ENCODE measurements around the gene PMM1. TPM values are rescaled to one million over a fixed set of nuclear protein-coding genes. Genes with fewer than 3 reads are reported as not detected.
"Not testable (repeated sequence)": the region's sequence is repeated elsewhere in the genome, so short reads cannot be mapped to it uniquely, and the experiment has no call there.

PMM1 gene
- total RNA-seq, 1 experiment from 2014 or later = 19.8 TPM

DNA sequence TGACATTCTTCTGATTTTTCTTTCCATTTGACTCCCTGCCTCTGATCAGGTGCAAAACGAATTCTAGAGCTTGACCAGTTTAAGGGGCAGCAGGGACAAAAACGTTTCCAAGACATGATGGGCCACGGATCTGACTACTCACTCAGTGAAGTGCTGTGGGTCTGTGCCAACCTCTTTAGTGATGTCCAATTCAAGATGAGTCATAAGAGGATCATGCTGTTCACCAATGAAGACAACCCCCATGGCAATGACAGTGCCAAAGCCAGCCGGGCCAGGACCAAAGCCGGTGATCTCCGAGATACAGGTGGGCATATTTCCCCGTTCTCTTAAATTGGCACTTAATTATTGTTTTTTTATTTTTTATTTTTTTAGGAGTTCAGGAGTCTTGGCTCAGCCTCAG is 46.8 kb upstream of the PMM1 start:
- no peaks in the 10 kb centered on the region for H3K27me3 ChIP-seq (ENCODE audit: insufficient read depth, low read length)
- Mint-ChIP-seq H3K27me3 (ENCODE audit: low read depth) (no peaks in the 10 kb centered on the region), H3K4me3 (no peak overlapping the region), H3K36me3 (ENCODE audit: insufficient read depth in 1 of 3, low read depth in 3 of 3) (peaks cover 61 to 89% (median 85%) of the 10 kb centered on the region in 3 experiments), H3K27ac (no peak overlapping the region), H3K4me1 (no peaks in the 10 kb centered on the region), H3K9me3 (peaks cover 0 to 7% of the 10 kb centered on the region in 2 experiments; a peak in 1 of 5 replicates)
- no peak overlapping the region for H4K5ac ChIP-seq (ENCODE audit: insufficient read length, low read depth, low read length)
- no peak overlapping the region for H2AK5ac ChIP-seq (ENCODE audit: insufficient read length, low read length)
- peaks cover 3% of the 10 kb centered on the region; the same call in 1 of the 2 replicates for H3K79me2 ChIP-seq (ENCODE audit: insufficient read depth, low read length)
- H2BK15ac ChIP-seq (ENCODE audit: low read depth, low read length) = no peak overlapping the region
- H2AFZ ChIP-seq (ENCODE audit: low read length) = no peak overlapping the region
- no peak overlapping the region for H3K14ac ChIP-seq (ENCODE audit: insufficient read depth, low read length)
- no peak overlapping the region for H3K4ac ChIP-seq (ENCODE audit: low read depth, low read length)
- no peak overlapping the region for H2BK12ac ChIP-seq (ENCODE audit: insufficient read length, low read depth, low read length)
- no CpG with 5 or more reads among the region's 7 CpGs for WGBS (ENCODE audit: extremely low coverage, insufficient read length, low lambda C conversion rate)
- no peak overlapping the region for H2BK5ac ChIP-seq (ENCODE audit: insufficient read length, low read length)
- H3K4me1 ChIP-seq (ENCODE audit: insufficient read depth, low read length) = no peaks in the 10 kb centered on the region
- H3K79me1 ChIP-seq (ENCODE audit: insufficient read depth, low read depth, low read length, poor library complexity, severe bottlenecking) = peaks cover 2% of the 10 kb centered on the region
- H3K23ac ChIP-seq (ENCODE audit: insufficient read length, low read depth, low read length) = no peak overlapping the region
- H2BK120ac ChIP-seq (ENCODE audit: low read depth, low read length, poor library complexity, severe bottlenecking) = no peak overlapping the region
- H4K91ac ChIP-seq (ENCODE audit: insufficient read length, low read depth, low read length) = no peak overlapping the region
- no peak overlapping the region for H3T11ph ChIP-seq (ENCODE audit: low read length)
- H2BK20ac ChIP-seq (ENCODE audit: low read depth, low read length, poor library complexity, severe bottlenecking) = no peak overlapping the region
- no peak overlapping the region for H3K56ac ChIP-seq (ENCODE audit: insufficient read length, low read depth, low read length)
- no peaks in the 10 kb centered on the region for H3K9me3 ChIP-seq (ENCODE audit: control insufficient read depth, low read depth, low read length)
- H3K23me2 ChIP-seq (ENCODE audit: insufficient read length, low read depth, low read length, poor library complexity, severe bottlenecking) = no peaks in the 10 kb centered on the region
- no peak overlapping the region for H3K4me2 ChIP-seq (ENCODE audit: insufficient read depth, insufficient read length, low read length)
- H3K27ac ChIP-seq (ENCODE audit: insufficient read length, low read depth, low read length) = no peak overlapping the region
- H3K9ac ChIP-seq (ENCODE audit: extremely low read depth, insufficient read length, low read length) = no peak overlapping the region
- no peak for DNase-seq
- H3K18ac ChIP-seq (ENCODE audit: insufficient read length, low read depth, low read length) = no peak overlapping the region
- no peaks in the 10 kb centered on the region for H4K20me1 ChIP-seq (ENCODE audit: control insufficient read depth, insufficient read depth, insufficient read length)
- no peak overlapping the region for H4K8ac ChIP-seq (replicated peaks; ENCODE audit: insufficient read length, low read depth, low read length)
- TF ChIP-seq, protein P1, sequence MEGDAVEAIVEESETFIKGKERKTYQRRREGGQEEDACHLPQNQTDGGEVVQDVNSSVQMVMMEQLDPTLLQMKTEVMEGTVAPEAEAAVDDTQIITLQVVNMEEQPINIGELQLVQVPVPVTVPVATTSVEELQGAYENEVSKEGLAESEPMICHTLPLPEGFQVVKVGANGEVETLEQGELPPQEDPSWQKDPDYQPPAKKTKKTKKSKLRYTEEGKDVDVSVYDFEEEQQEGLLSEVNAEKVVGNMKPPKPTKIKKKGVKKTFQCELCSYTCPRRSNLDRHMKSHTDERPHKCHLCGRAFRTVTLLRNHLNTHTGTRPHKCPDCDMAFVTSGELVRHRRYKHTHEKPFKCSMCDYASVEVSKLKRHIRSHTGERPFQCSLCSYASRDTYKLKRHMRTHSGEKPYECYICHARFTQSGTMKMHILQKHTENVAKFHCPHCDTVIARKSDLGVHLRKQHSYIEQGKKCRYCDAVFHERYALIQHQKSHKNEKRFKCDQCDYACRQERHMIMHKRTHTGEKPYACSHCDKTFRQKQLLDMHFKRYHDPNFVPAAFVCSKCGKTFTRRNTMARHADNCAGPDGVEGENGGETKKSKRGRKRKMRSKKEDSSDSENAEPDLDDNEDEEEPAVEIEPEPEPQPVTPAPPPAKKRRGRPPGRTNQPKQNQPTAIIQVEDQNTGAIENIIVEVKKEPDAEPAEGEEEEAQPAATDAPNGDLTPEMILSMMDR (conservative IDR thresholded peaks at IDR 0.05) = no peak

DNA sequence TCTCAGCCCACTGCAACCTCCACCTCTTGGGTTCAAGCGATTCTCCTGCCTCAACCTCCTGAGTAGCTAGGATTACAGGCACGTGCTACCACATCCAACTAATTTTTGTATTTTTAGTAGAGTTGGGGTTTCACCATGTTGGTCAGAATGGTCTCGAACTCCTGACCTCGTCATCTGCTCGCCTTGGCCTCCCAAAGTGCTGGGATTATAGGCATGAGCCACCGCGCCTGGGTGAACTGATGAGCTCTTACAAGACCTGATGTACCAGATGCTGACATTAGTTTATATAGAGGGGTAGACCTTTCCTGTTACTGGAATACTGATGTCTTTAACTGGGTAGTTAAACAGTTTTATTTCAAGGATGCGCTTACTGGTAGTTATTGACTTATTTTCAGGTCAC is 45.0 kb upstream of the PMM1 start:
- not testable (repeated sequence) for H3K27me3 ChIP-seq (ENCODE audit: insufficient read depth, low read length); H3K23ac ChIP-seq (ENCODE audit: insufficient read length, low read depth, low read length); H2BK5ac ChIP-seq (ENCODE audit: insufficient read length, low read length); H2BK20ac ChIP-seq (ENCODE audit: low read depth, low read length, poor library complexity, severe bottlenecking); H2BK15ac ChIP-seq (ENCODE audit: low read depth, low read length); H4K91ac ChIP-seq (ENCODE audit: insufficient read length, low read depth, low read length); H3K4me1 ChIP-seq (ENCODE audit: insufficient read depth, low read length); H4K8ac ChIP-seq (replicated peaks; ENCODE audit: insufficient read length, low read depth, low read length); H4K20me1 ChIP-seq (ENCODE audit: control insufficient read depth, insufficient read depth, insufficient read length); H2AK5ac ChIP-seq (ENCODE audit: insufficient read length, low read length); H3K4me2 ChIP-seq (ENCODE audit: insufficient read depth, insufficient read length, low read length); H3K18ac ChIP-seq (ENCODE audit: insufficient read length, low read depth, low read length); H3K27me3 Mint-ChIP-seq (ENCODE audit: low read depth); H3K79me2 ChIP-seq (ENCODE audit: insufficient read depth, low read length); H3T11ph ChIP-seq (ENCODE audit: low read length); H2AFZ ChIP-seq (ENCODE audit: low read length); H3K14ac ChIP-seq (ENCODE audit: insufficient read depth, low read length); H2BK120ac ChIP-seq (ENCODE audit: low read depth, low read length, poor library complexity, severe bottlenecking); H3K9me3 ChIP-seq (ENCODE audit: control insufficient read depth, low read depth, low read length); H3K56ac ChIP-seq (ENCODE audit: insufficient read length, low read depth, low read length); H3K27ac Mint-ChIP-seq; H4K5ac ChIP-seq (ENCODE audit: insufficient read length, low read depth, low read length); H3K27ac ChIP-seq (ENCODE audit: insufficient read length, low read depth, low read length); H3K4ac ChIP-seq (ENCODE audit: low read depth, low read length); DNase-seq; H3K79me1 ChIP-seq (ENCODE audit: insufficient read depth, low read depth, low read length, poor library complexity, severe bottlenecking); H3K23me2 ChIP-seq (ENCODE audit: insufficient read length, low read depth, low read length, poor library complexity, severe bottlenecking); H3K9ac ChIP-seq (ENCODE audit: extremely low read depth, insufficient read length, low read length); H2BK12ac ChIP-seq (ENCODE audit: insufficient read length, low read depth, low read length); H3K4me1 Mint-ChIP-seq; H3K4me3 Mint-ChIP-seq
- H3K9me3 Mint-ChIP-seq = peaks cover 2 to 10% of the 10 kb centered on the region in 2 experiments; a peak in 1 of 5 replicates
- peaks cover 58 to 84% (median 82%) of the 10 kb centered on the region in 3 experiments for H3K36me3 Mint-ChIP-seq (ENCODE audit: insufficient read depth in 1 of 3, low read depth in 3 of 3)
- no CpG with 5 or more reads among the region's 8 CpGs for WGBS (ENCODE audit: extremely low coverage, insufficient read length, low lambda C conversion rate)
